ENCODE data around the gene RPAP2.

RPAP2 gene

GRCh38 chr1:92359986-92360385 is 61.1 kb downstream of the RPAP2 start:
- H3K9me3 ChIP-seq (ENCODE audit: control insufficient read depth, insufficient read depth, low read depth, low read length) = no peaks in the 10 kb centered on the region
- no peak overlapping the region for H3K27ac ChIP-seq (ENCODE audit: extremely low read depth, low read depth, low read length)
- no peaks in the 10 kb centered on the region for H3K4me1 ChIP-seq (ENCODE audit: control insufficient read depth, insufficient read depth, low read length)
- peaks cover 21 to 41% of the 10 kb centered on the region in 2 experiments; a peak in 2 of 3 replicates for H3K36me3 ChIP-seq (ENCODE audit: control insufficient read depth in 2 of 2, insufficient read depth in 1 of 2, low read length in 2 of 2)
- TF ChIP-seq ZSCAN30 (tag by site-specific recombination; IDR thresholded peaks at IDR 0.05) = no peak
- no peak for TF ChIP-seq ZSCAN23 (tag by site-specific recombination; IDR thresholded peaks at IDR 0.05)
- no peak for TF ChIP-seq ZBTB48 (tag by site-specific recombination; IDR thresholded peaks at IDR 0.05)
- TF ChIP-seq ZBTB11 (tag by site-specific recombination; conservative IDR thresholded peaks at IDR 0.05; ENCODE audit: low read depth) = no peak
- TF ChIP-seq ZNF2 (tag by site-specific recombination; IDR thresholded peaks at IDR 0.05) = no peak
- TF ChIP-seq SALL2 (tag by site-specific recombination; IDR thresholded peaks at IDR 0.05; ENCODE audit: borderline replicate concordance) = no peak
- no peak for TF ChIP-seq ZNF404 (tag by site-specific recombination; IDR thresholded peaks at IDR 0.05)
- no peak for TF ChIP-seq ZNF585B (tag by site-specific recombination; IDR thresholded peaks at IDR 0.05)
- no peak for TF ChIP-seq BCL6B (tag by site-specific recombination; IDR thresholded peaks at IDR 0.05)
- TF ChIP-seq ZNF391 (tag by site-specific recombination; IDR thresholded peaks at IDR 0.05; ENCODE audit: borderline replicate concordance, low read depth) = no peak
- no peak overlapping the region for H3K4me3 ChIP-seq (ENCODE audit: low read depth, low read length)
- CTCF ChIA-PET = no interaction called here
- POLR2A ChIA-PET = no interaction called here

GRCh38 chr1:92362970-92363369 is 64.1 kb downstream of the RPAP2 start:
- no peaks in the 10 kb centered on the region for H3K9me3 ChIP-seq (ENCODE audit: control insufficient read depth, insufficient read depth, low read depth, low read length)
- no peak overlapping the region for H3K27ac ChIP-seq (ENCODE audit: extremely low read depth, low read depth, low read length)
- ChIA-PET CTCF (interaction anchor here (0.6 to 1.0 kb wide), 2 partner anchors 23 to 48 kb away, joined by 3 to 4 read pairs; no protein-coding TSS in a partner anchor), POLR2A (no interaction called here)
- peaks cover 10 to 42% of the 10 kb centered on the region in 2 experiments for H3K36me3 ChIP-seq (ENCODE audit: control insufficient read depth in 2 of 2, insufficient read depth in 1 of 2, low read length in 2 of 2)
- no peak for TF ChIP-seq KLF17 (tag by site-specific recombination; IDR thresholded peaks at IDR 0.05)
- TF ChIP-seq, protein P1, sequence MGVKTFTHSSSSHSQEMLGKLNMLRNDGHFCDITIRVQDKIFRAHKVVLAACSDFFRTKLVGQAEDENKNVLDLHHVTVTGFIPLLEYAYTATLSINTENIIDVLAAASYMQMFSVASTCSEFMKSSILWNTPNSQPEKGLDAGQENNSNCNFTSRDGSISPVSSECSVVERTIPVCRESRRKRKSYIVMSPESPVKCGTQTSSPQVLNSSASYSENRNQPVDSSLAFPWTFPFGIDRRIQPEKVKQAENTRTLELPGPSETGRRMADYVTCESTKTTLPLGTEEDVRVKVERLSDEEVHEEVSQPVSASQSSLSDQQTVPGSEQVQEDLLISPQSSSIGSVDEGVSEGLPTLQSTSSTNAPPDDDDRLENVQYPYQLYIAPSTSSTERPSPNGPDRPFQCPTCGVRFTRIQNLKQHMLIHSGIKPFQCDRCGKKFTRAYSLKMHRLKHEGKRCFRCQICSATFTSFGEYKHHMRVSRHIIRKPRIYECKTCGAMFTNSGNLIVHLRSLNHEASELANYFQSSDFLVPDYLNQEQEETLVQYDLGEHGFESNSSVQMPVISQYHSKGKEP (tag by site-specific recombination; IDR thresholded peaks at IDR 0.05) = no peak
- no peak for TF ChIP-seq ZNF610 (tag by site-specific recombination; IDR thresholded peaks at IDR 0.05; ENCODE audit: borderline replicate concordance)
- TF ChIP-seq ZNF112 (tag by site-specific recombination; IDR thresholded peaks at IDR 0.05) = no peak
- TF ChIP-seq, protein P2, sequence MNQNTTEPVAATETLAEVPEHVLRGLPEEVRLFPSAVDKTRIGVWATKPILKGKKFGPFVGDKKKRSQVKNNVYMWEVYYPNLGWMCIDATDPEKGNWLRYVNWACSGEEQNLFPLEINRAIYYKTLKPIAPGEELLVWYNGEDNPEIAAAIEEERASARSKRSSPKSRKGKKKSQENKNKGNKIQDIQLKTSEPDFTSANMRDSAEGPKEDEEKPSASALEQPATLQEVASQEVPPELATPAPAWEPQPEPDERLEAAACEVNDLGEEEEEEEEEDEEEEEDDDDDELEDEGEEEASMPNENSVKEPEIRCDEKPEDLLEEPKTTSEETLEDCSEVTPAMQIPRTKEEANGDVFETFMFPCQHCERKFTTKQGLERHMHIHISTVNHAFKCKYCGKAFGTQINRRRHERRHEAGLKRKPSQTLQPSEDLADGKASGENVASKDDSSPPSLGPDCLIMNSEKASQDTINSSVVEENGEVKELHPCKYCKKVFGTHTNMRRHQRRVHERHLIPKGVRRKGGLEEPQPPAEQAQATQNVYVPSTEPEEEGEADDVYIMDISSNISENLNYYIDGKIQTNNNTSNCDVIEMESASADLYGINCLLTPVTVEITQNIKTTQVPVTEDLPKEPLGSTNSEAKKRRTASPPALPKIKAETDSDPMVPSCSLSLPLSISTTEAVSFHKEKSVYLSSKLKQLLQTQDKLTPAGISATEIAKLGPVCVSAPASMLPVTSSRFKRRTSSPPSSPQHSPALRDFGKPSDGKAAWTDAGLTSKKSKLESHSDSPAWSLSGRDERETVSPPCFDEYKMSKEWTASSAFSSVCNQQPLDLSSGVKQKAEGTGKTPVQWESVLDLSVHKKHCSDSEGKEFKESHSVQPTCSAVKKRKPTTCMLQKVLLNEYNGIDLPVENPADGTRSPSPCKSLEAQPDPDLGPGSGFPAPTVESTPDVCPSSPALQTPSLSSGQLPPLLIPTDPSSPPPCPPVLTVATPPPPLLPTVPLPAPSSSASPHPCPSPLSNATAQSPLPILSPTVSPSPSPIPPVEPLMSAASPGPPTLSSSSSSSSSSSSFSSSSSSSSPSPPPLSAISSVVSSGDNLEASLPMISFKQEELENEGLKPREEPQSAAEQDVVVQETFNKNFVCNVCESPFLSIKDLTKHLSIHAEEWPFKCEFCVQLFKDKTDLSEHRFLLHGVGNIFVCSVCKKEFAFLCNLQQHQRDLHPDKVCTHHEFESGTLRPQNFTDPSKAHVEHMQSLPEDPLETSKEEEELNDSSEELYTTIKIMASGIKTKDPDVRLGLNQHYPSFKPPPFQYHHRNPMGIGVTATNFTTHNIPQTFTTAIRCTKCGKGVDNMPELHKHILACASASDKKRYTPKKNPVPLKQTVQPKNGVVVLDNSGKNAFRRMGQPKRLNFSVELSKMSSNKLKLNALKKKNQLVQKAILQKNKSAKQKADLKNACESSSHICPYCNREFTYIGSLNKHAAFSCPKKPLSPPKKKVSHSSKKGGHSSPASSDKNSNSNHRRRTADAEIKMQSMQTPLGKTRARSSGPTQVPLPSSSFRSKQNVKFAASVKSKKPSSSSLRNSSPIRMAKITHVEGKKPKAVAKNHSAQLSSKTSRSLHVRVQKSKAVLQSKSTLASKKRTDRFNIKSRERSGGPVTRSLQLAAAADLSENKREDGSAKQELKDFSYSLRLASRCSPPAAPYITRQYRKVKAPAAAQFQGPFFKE (tag by site-specific recombination; IDR thresholded peaks at IDR 0.05; ENCODE audit: borderline replicate concordance) = no peak
- no peak for TF ChIP-seq ZNF776 (tag by site-specific recombination; IDR thresholded peaks at IDR 0.05; ENCODE audit: borderline replicate concordance)
- no peaks in the 10 kb centered on the region for H3K4me1 ChIP-seq (ENCODE audit: control insufficient read depth, insufficient read depth, low read length)
- no peak overlapping the region for H3K4me3 ChIP-seq (ENCODE audit: low read depth, low read length)

All from HEK293 (cell line).